K562 (cell line): Measurements from ENCODE around the gene TRPC3. TPM values are rescaled to one million over a fixed set of nuclear protein-coding genes. Genes with fewer than 3 reads are reported as not detected.

ENCODE experiments used
- ATAC-seq: fragments of 200-7000 bp; cut with Tn5 transposase; 3 replicates; pipeline ENCODE4 v1.9.1; 2020; ENCODE audit warnings: moderate library complexity
- BruUV-seq: library from RNA; stranded (reverse); fragments of 400-500 nt; replicated peaks from 2 replicates; lab custom pipeline; 2021; lab: Mats Ljungman, UMichigan
- CTCF ChIA-PET: fragments of 300-600 bp; formaldehyde crosslinking; extraction: SDS; loops from one replicate; lab custom pipeline; 2021; ENCODE audit warnings: low intra/inter-chr PET ratio; lab: Yijun Ruan, JAX
- POLR2A ChIA-PET: fragments of 300-600, 350-650 bp; sonication (Branson Sonifier 250); formaldehyde crosslinking; extraction: SDS; loops from one replicate; lab custom pipeline; 2021; ENCODE audit warnings: antibody characterized with exemption, inconsistent platforms; lab: Yijun Ruan, JAX
- DNase-seq, 4 experiments: peaks; one replicate each; pipeline versions ENCODE4 v3.0.0 to v3.0.0-alpha.2; 2011 to 2018; ENCODE audit warnings: low spot score in 3 of 4, mixed read lengths in 3 of 4; ENCODE audit errors: extremely low read depth in 1 of 4
- FAIRE-seq: peaks from 2 replicates; lab custom pipeline; 2011; peaks lifted over from hg19 to GRCh38; lab: Jason Lieb, UNC
- H2AFZ ChIP-seq: 2 replicates; pipeline ENCODE4 v1.6.0; 2011; ENCODE audit warnings: low read depth, low read length, control low read depth, inconsistent platforms
- H3K27ac ChIP-seq: fragments of 200-600 bp; 3 replicates; pipeline ENCODE4 v1.8.0; 2011; ENCODE audit warnings: low read depth, mild to moderate bottlenecking, control low read depth, inconsistent platforms, low read length, moderate library complexity, mixed read lengths; ENCODE audit errors: extremely low read depth
- H3K27me3 ChIP-seq, 2 experiments: fragments of 300-600 bp in 1 of 2; 2 replicates in 1 of 2; 3 replicates in 1 of 2; pipeline versions ENCODE4 v1.6.0 to v1.8.0; 2011; ENCODE audit warnings: inconsistent platforms in 2 of 2, low read length in 2 of 2, mild to moderate bottlenecking in 1 of 2, mixed read lengths in 1 of 2, moderate library complexity in 1 of 2; ENCODE audit not compliant: control insufficient read depth in 2 of 2, insufficient read depth in 2 of 2
- H3K36me3 ChIP-seq: fragments of 300-600 bp; 3 replicates; pipeline ENCODE4 v1.8.0; 2011; ENCODE audit warnings: mild to moderate bottlenecking, low read length, inconsistent platforms; ENCODE audit not compliant: control insufficient read depth, insufficient read depth
- H3K4me1 ChIP-seq, 2 experiments: fragments of 200-600 bp in 1 of 2; replicated peaks in 1 of 2; 2 replicates in 1 of 2; 3 replicates in 1 of 2; pipeline versions ENCODE4 v1.5.1 to v1.8.0; 2011; ENCODE audit warnings: inconsistent platforms in 2 of 2, low read length in 2 of 2, mild to moderate bottlenecking in 1 of 2, mixed read lengths in 1 of 2, moderate library complexity in 1 of 2; ENCODE audit not compliant: control insufficient read depth in 2 of 2, insufficient read depth in 2 of 2
- H3K4me2 ChIP-seq: 2 replicates; pipeline ENCODE4 v1.6.1; 2011; ENCODE audit warnings: low read length, control low read depth, inconsistent platforms, mixed read lengths; ENCODE audit not compliant: insufficient read depth
- H3K4me3 ChIP-seq: fragments of 200-600 bp; sonication (generic), shearing (Covaris generic); 2 replicates; pipeline ENCODE4 v1.5.1; 2016; ENCODE audit warnings: control low read depth, inconsistent platforms
- H3K79me2 ChIP-seq: fragments of 200-600 bp; 3 replicates; pipeline ENCODE4 v1.8.0; 2011; ENCODE audit warnings: low read length, inconsistent platforms; ENCODE audit not compliant: control insufficient read depth, insufficient read depth
- H3K9ac ChIP-seq, 2 experiments: 2 replicates each; pipeline versions ENCODE4 v1.6.0 to v1.6.1; 2011; ENCODE audit warnings: low read depth in 2 of 2, low read length in 2 of 2, control low read depth in 1 of 2, inconsistent platforms in 1 of 2, mild to moderate bottlenecking in 1 of 2, mixed read lengths in 1 of 2; ENCODE audit not compliant: insufficient read depth in 1 of 2
- H3K9me1 ChIP-seq: one replicate; pipeline ENCODE4 v1.6.0; 2011; ENCODE audit warnings: inconsistent platforms, mild to moderate bottlenecking, low read length, moderate library complexity; ENCODE audit not compliant: control insufficient read depth, insufficient read depth
- H3K9me3 ChIP-seq: replicated peaks from 2 replicates; pipeline ENCODE4 v1.5.1; 2011; ENCODE audit warnings: low read depth, low read length, inconsistent platforms; ENCODE audit not compliant: control insufficient read depth, insufficient read depth
- H4K20me1 ChIP-seq: replicated peaks from 2 replicates; pipeline ENCODE4 v1.6.1; 2011; ENCODE audit warnings: low read length, inconsistent platforms, mixed read lengths; ENCODE audit not compliant: control insufficient read depth, insufficient read depth
- BCL6 ChIP-seq: fragments of 250-450 bp; sonication (Bioruptor Pico); IDR thresholded peaks from 2 replicates; pipeline ENCODE4 v1.4.0; 2020
- GTF2A2 ChIP-seq: IDR thresholded peaks from 2 replicates; pipeline ENCODE4 v1.6.1; 2016; ENCODE audit warnings: mild to moderate bottlenecking, missing genetic modification characterization, missing compliant biosample characterization
- KDM4B ChIP-seq, 2 experiments: fragments of 450-650 bp in 1 of 2; sonication (generic) in 1 of 2; IDR thresholded peaks; 2 replicates each; pipeline ENCODE4 v1.6.1; 2016 to 2017; ENCODE audit warnings: borderline replicate concordance in 2 of 2, antibody characterized with exemption in 1 of 2, low read depth in 1 of 2, mild to moderate bottlenecking in 1 of 2
- MAX ChIP-seq: sonication (generic); formaldehyde crosslinking; IDR thresholded peaks from 2 replicates; pipeline ENCODE4 v1.9.0; 2022; ENCODE audit warnings: mild to moderate bottlenecking, missing genetic modification reagents
- SMARCB1 ChIP-seq: IDR thresholded peaks from 2 replicates; pipeline ENCODE4 v1.6.1; 2011; ENCODE audit warnings: improper control_type of control experiment, low read depth; ENCODE audit not compliant: insufficient read length
- SNAPC5 ChIP-seq: fragments of 250-450 bp; sonication (Bioruptor Pico); IDR thresholded peaks from 2 replicates; pipeline ENCODE4 v1.8.0; 2021; ENCODE audit warnings: moderate library complexity, mild to moderate bottlenecking, inconsistent platforms
- SNRNP70 ChIP-seq: fragments of 200-400 bp; formaldehyde crosslinking; optimal IDR thresholded peaks from 2 replicates; pipeline ENCODE3; 2017; ENCODE audit warnings: low read depth, low read length
- ZNF263 ChIP-seq: sonication (generic); formaldehyde crosslinking; IDR thresholded peaks from 2 replicates; pipeline ENCODE4 v1.8.0; 2022; ENCODE audit warnings: mild to moderate bottlenecking, missing genetic modification reagents, borderline replicate concordance
- ZNF609 ChIP-seq: sonication (generic); formaldehyde crosslinking; IDR thresholded peaks from 2 replicates; pipeline ENCODE4 v1.8.1; 2023; ENCODE audit warnings: missing genetic modification reagents, mild to moderate bottlenecking, borderline replicate concordance
- WGBS: fragments of 100-300 bp; shearing (Covaris generic); methylation state at CpG from one replicate; pipeline ENCODE4 v1.1.6; 2016; ENCODE audit warnings: low coverage, mixed read lengths; ENCODE audit not compliant: insufficient coverage; ENCODE audit errors: missing lambda C conversion rate; 5-methylcytosine and 5-hydroxymethylcytosine counted together
- in situ Hi-C: fragments of 300-500 bp; cut with MboI; formaldehyde crosslinking; loops from 4 replicates; pipeline ENCODE4 v1.15.0; 2018; ENCODE audit warnings: inconsistent platforms, mixed read lengths
- intact Hi-C: fragments of 100-400 bp; cut with micrococcal nuclease; formaldehyde crosslinking; loops from 2 replicates; pipeline ENCODE4 v1.14.2; 2022
- polyA plus RNA-seq, 8 experiments: library from polyadenylated mRNA; depleted of rRNA in 4 of 8; stranded (reverse) in 5 of 8; unstranded in 3 of 8; fragments of >200 nt; fragmentation: Nextera tagmentation in 2 of 8; fragmentation: Illumina TruSeq in 1 of 8; extraction: Ambion mirVana in 2 of 8; extraction: Trizol in 1 of 8; gene quantifications; 2 replicates each; pipeline versions ENCODE4 v1.2.1 to v1.2.3, GENCODE V29; 2011 to 2014; ENCODE audit warnings: inconsistent platforms in 1 of 8, missing spikeins in 1 of 8
- total RNA-seq, 7 experiments: library from RNA; depleted of rRNA in 6 of 7; stranded (reverse); fragments of >200 nt in 6 of 7; fragmentation: Illumina TruSeq in 2 of 7; extraction: Trizol in 2 of 7; gene quantifications; 2 replicates each; pipeline versions ENCODE4 v1.2.1 to v1.2.3, GENCODE V29; 2011 to 2021; ENCODE audit warnings: low replicate concordance in 1 of 7

Gene TRPC3
- total and polyA plus RNA-seq, 9 of the 15 experiments (the other 6 are each of a cell fraction or from before 2014, with no cell fraction given), result 0.01 to 0.27 (median 0.11) TPM

GRCh38 chr4:121950212-121950679 is 1.6 kb downstream of the TRPC3 start:
- Histone ChIP-seq H2AFZ (peak overlapping the region; percentile 55; the same call in 1 of the 2 replicates), H3K36me3 (no peaks in the 10 kb centered on the region), H3K9me1 (no peaks in the 10 kb centered on the region), H3K4me2 (peak overlapping the region; percentile 51), H4K20me1 (no peaks in the 10 kb centered on the region), H3K4me1 (peaks cover 0 to 20% of the 10 kb centered on the region in 2 experiments; a peak in 2 of 5 replicates), H3K9ac (no peak overlapping the region), H3K79me2 (no peaks in the 10 kb centered on the region), H3K4me3 (peak overlapping the region; percentile 41; the same call in 1 of the 2 replicates), H3K9me3 (no peaks in the 10 kb centered on the region), H3K27ac (no peak overlapping the region), H3K27me3 (peaks cover 6 to 24% of the 10 kb centered on the region in 2 experiments; a peak in 4 of 5 replicates)
- CTCF ChIA-PET, result interaction anchor here (0.9 kb wide), 1 partner anchor 628 kb away, joined by 3 read pairs; no protein-coding TSS in a partner anchor
- WGBS, result 15% methylated on average over 28 of the region's 34 CpGs
- ATAC-seq (peak; percentile 94), FAIRE-seq (no peak), DNase-seq (peak; percentile 74 to 79 (median 78))
- POLR2A ChIA-PET, result no interaction called here
- intact Hi-C loops, result loop anchor here (1.0 to 5.0 kb wide), 3 partner anchors 53 to 275 kb away; partner anchors contain the start of gene BLTP1
- in situ Hi-C loops, result no loop called here
- BruUV-seq, result no TSS peak
- TF ChIP-seq BCL6 (no peak), MAX (CRISPR knock-in tag) (no peak), GTF2A2 (no peak), ZNF609 (CRISPR knock-in tag) (no peak), SNRNP70 (no peak), ZNF263 (no peak), SMARCB1 (no peak), KDM4B (IDR thresholded peaks at IDR 0.05; ENCODE audit: borderline replicate concordance in 2 of 2, low read depth in 1 of 2) (no peak), SNAPC5 (CRISPR knock-in tag) (no peak)
